HL-60 (cell line): ENCODE results near the gene OR2L3.

Experiments
- DNase-seq, 2 experiments: peaks; one replicate each; pipeline ENCODE4 v3.0.0-alpha.2; 2010 to 2020; ENCODE audit warnings: low read depth in 1 of 2, low spot score in 1 of 2
- H3K27ac ChIP-seq: fragments of 250-450 bp; sonication (Bioruptor Pico); replicated peaks from 2 replicates; pipeline ENCODE4 v1.5.1; 2020; ENCODE audit warnings: mild to moderate bottlenecking, moderate library complexity
- H3K27me3 ChIP-seq: fragments of 250-450 bp; sonication (Bioruptor Pico); 2 replicates; pipeline ENCODE4 v1.5.1; 2021; ENCODE audit warnings: mild to moderate bottlenecking, moderate library complexity; ENCODE audit not compliant: insufficient read depth, poor library complexity, severe bottlenecking
- H3K4me3 ChIP-seq: replicated peaks from 2 replicates; pipeline ENCODE4 v1.5.1; 2011; ENCODE audit warnings: mild to moderate bottlenecking, control low read depth, low read length; ENCODE audit not compliant: insufficient read depth
- GABPA ChIP-seq: IDR thresholded peaks from 2 replicates; pipeline ENCODE4 v1.6.1; 2012; ENCODE audit warnings: low read depth
- POLR2AphosphoS5 ChIP-seq: IDR thresholded peaks from 2 replicates; pipeline ENCODE4 v1.6.1; 2012; ENCODE audit warnings: low read depth
- SPI1 ChIP-seq: IDR thresholded peaks from 2 replicates; pipeline ENCODE4 v1.6.1; 2012; ENCODE audit warnings: low read depth, mild to moderate bottlenecking, borderline replicate concordance
- TF ChIP-seq, protein P1 (sequence below): IDR thresholded peaks from one replicate; pipeline ENCODE4 v1.5.1; 2011; ENCODE audit warnings: low read length, control low read depth, inconsistent platforms; ENCODE audit not compliant: insufficient read depth
- TF ChIP-seq, protein P2 (sequence below): IDR thresholded peaks from 2 replicates; pipeline ENCODE4 v1.6.1; 2012; ENCODE audit warnings: low read depth; ENCODE audit not compliant: insufficient replicate concordance

Gene OR2L3

DNA sequence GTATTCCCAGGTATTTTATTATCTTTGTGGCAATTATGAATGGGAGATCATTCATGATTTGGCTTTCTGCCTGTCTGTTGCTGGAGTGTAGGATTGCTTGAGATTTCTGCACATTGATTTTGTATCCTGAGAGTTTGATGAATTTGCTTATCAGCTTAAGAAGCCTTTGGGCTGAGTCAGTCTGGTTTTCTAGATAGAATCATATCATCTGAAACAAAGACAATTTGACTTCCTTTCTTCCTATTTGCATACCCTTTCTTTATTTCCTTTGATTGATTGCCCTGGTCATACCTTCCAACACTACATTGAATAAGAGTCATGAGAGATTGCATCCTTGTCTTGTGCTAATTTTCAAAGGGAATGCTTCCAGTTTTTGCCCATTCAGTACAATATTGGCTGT is 8.0 kb downstream of the OR2L3 start:
- Histone ChIP-seq H3K27ac (no peak overlapping the region), H3K4me3 (no peak overlapping the region), H3K27me3 (no peaks in the 10 kb centered on the region)
- TF ChIP-seq POLR2AphosphoS5 (no peak), GABPA (no peak), SPI1 (no peak)
- TF ChIP-seq, protein P1, sequence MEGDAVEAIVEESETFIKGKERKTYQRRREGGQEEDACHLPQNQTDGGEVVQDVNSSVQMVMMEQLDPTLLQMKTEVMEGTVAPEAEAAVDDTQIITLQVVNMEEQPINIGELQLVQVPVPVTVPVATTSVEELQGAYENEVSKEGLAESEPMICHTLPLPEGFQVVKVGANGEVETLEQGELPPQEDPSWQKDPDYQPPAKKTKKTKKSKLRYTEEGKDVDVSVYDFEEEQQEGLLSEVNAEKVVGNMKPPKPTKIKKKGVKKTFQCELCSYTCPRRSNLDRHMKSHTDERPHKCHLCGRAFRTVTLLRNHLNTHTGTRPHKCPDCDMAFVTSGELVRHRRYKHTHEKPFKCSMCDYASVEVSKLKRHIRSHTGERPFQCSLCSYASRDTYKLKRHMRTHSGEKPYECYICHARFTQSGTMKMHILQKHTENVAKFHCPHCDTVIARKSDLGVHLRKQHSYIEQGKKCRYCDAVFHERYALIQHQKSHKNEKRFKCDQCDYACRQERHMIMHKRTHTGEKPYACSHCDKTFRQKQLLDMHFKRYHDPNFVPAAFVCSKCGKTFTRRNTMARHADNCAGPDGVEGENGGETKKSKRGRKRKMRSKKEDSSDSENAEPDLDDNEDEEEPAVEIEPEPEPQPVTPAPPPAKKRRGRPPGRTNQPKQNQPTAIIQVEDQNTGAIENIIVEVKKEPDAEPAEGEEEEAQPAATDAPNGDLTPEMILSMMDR = no peak
- TF ChIP-seq, protein P2, sequence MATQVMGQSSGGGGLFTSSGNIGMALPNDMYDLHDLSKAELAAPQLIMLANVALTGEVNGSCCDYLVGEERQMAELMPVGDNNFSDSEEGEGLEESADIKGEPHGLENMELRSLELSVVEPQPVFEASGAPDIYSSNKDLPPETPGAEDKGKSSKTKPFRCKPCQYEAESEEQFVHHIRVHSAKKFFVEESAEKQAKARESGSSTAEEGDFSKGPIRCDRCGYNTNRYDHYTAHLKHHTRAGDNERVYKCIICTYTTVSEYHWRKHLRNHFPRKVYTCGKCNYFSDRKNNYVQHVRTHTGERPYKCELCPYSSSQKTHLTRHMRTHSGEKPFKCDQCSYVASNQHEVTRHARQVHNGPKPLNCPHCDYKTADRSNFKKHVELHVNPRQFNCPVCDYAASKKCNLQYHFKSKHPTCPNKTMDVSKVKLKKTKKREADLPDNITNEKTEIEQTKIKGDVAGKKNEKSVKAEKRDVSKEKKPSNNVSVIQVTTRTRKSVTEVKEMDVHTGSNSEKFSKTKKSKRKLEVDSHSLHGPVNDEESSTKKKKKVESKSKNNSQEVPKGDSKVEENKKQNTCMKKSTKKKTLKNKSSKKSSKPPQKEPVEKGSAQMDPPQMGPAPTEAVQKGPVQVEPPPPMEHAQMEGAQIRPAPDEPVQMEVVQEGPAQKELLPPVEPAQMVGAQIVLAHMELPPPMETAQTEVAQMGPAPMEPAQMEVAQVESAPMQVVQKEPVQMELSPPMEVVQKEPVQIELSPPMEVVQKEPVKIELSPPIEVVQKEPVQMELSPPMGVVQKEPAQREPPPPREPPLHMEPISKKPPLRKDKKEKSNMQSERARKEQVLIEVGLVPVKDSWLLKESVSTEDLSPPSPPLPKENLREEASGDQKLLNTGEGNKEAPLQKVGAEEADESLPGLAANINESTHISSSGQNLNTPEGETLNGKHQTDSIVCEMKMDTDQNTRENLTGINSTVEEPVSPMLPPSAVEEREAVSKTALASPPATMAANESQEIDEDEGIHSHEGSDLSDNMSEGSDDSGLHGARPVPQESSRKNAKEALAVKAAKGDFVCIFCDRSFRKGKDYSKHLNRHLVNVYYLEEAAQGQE = no peak
- DNase-seq = no peak

DNA sequence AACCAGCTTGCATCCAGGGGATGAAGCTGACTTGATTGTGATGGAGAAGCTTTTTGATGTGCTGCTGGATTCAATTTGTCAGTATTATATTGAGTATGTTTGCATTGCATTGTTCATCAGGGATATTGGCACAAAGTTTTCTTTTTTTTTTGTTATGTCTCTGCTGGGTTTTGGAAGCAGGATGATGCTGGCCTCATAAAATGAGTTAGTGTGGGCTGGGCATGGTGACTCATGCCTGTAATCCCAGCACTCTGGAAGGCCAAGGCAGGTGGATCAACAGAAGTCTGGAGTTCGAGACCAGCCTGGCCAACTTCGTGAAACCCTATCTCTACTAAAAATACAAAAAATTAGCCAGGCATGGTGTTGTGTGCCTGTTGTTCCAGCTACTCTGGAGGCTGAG is 8.6 kb downstream of the OR2L3 start:
- Histone ChIP-seq H3K27me3 (no peaks in the 10 kb centered on the region), H3K4me3 (no peak overlapping the region), H3K27ac (no peak overlapping the region)
- TF ChIP-seq, protein P1 = no peak
- TF ChIP-seq, protein P2 = no peak
- TF ChIP-seq SPI1 = no peak
- no peak for TF ChIP-seq POLR2AphosphoS5
- TF ChIP-seq GABPA = no peak
- no peak for DNase-seq

DNA sequence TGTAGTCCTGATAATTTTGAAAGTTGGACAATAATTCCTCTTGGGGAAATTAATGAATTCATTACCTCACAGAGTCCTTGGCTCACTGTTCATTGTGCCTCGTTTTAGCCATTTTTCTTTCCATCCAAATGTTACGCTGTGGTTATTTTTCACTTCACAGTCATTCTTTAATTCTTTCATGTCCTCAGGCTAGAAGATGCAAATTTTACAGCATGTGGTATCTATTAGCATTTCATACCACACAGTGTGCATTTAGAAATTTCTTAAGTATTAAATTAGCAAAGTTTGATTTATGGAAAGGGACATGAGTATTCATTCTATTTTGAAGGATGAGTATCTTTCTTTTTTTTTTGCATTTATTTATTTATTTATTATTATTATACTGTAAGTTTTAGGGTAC is 18.4 kb downstream of the OR2L3 start:
- DNase-seq = no peak
- H3K27me3 ChIP-seq = no peaks in the 10 kb centered on the region
- no peak for TF ChIP-seq GABPA
- TF ChIP-seq, protein P1 = no peak
- no peak for TF ChIP-seq SPI1
- TF ChIP-seq, protein P2 = no peak
- no peak for TF ChIP-seq POLR2AphosphoS5
- H3K27ac ChIP-seq = no peak overlapping the region
- no peak overlapping the region for H3K4me3 ChIP-seq
